IPS DF 6.9 (cell line): ENCODE results near the gene VAMP4.
"Not testable (repeated sequence)": the region's sequence is repeated elsewhere in the genome, so short reads cannot be mapped to it uniquely, and the experiment has no call there.

Experiments used
- DNase-seq: peaks from one replicate; pipeline ENCODE4 v3.0.0-alpha.2; 2013; ENCODE audit warnings: low read depth, low spot score
- H3K27ac ChIP-seq: one replicate; pipeline ENCODE4 v1.5.1; 2013; ENCODE audit warnings: low read length, control low read depth
- H3K27me3 ChIP-seq: 2 replicates; pipeline ENCODE4 v1.6.1; 2013; ENCODE audit warnings: mild to moderate bottlenecking, low read length; ENCODE audit not compliant: control insufficient read depth, insufficient read depth
- H3K36me3 ChIP-seq: 2 replicates; pipeline ENCODE4 v1.6.1; 2013; ENCODE audit warnings: low read length; ENCODE audit not compliant: control insufficient read depth, insufficient read depth
- H3K4me1 ChIP-seq: 2 replicates; pipeline ENCODE4 v1.6.1; 2013; ENCODE audit warnings: low read length; ENCODE audit not compliant: control insufficient read depth, insufficient read depth
- H3K4me3 ChIP-seq: 2 replicates; pipeline ENCODE4 v1.5.1; 2013; ENCODE audit warnings: mild to moderate bottlenecking, low read length
- H3K9me3 ChIP-seq: 2 replicates; pipeline ENCODE4 v1.6.1; 2013; ENCODE audit warnings: low read length, inconsistent platforms; ENCODE audit not compliant: control insufficient read depth, insufficient read depth
- WGBS: extraction: QIAGEN DNeasy Blood & Tissue Kit; methylation state at CpG from one replicate; pipeline ENCODE4 v1.1.7; 2013; ENCODE audit warnings: mixed read lengths, missing lambda C conversion rate; ENCODE audit not compliant: insufficient read length, insufficient coverage; 5-methylcytosine and 5-hydroxymethylcytosine counted together

The VAMP4 gene

GRCh38 chr1:171707583-171707982, 34.3 kb downstream of the VAMP4 start:
- H3K4me1 ChIP-seq, result no peaks in the 10 kb centered on the region
- H3K27me3 ChIP-seq, result no peaks in the 10 kb centered on the region
- no peak overlapping the region for H3K4me3 ChIP-seq
- H3K27ac ChIP-seq, result no peak overlapping the region
- no peak for DNase-seq
- no CpG with 5 or more reads among the region's 3 CpGs for WGBS
- H3K36me3 ChIP-seq, result no peaks in the 10 kb centered on the region
- no peaks in the 10 kb centered on the region for H3K9me3 ChIP-seq

- no peaks in the 10 kb centered on the region for H3K36me3 ChIP-seq
- H3K4me1 ChIP-seq, result no peaks in the 10 kb centered on the region
- H3K27me3 ChIP-seq, result no peaks in the 10 kb centered on the region
- H3K27ac ChIP-seq, result no peak overlapping the region
- H3K9me3 ChIP-seq, result no peaks in the 10 kb centered on the region
- DNase-seq, result no peak
- no peak overlapping the region for H3K4me3 ChIP-seq
These were observed 39.3 kb downstream of the VAMP4 start for GRCh38 chr1:171702598-171702997.

- Histone ChIP-seq H3K9me3 (no peaks in the 10 kb centered on the region), H3K4me3 (no peak overlapping the region), H3K27me3 (no peaks in the 10 kb centered on the region), H3K36me3 (no peaks in the 10 kb centered on the region), H3K4me1 (no peaks in the 10 kb centered on the region), H3K27ac (no peak overlapping the region)
- DNase-seq, result no peak
- WGBS, result no CpG with 5 or more reads among the region's 2 CpGs
These were observed 42.3 kb downstream of the VAMP4 start for GRCh38 chr1:171699531-171699930.

GRCh38 chr1:171695772-171696171, 46.1 kb downstream of the VAMP4 start:
- H3K9me3 ChIP-seq, H3K27ac ChIP-seq, H3K36me3 ChIP-seq, H3K27me3 ChIP-seq, H3K4me3 ChIP-seq, H3K4me1 ChIP-seq, DNase-seq: not testable (repeated sequence)
- WGBS, result no CpG with 5 or more reads among the region's 14 CpGs

- H3K4me3 ChIP-seq, DNase-seq, H3K9me3 ChIP-seq, H3K27me3 ChIP-seq, H3K36me3 ChIP-seq, H3K27ac ChIP-seq, H3K4me1 ChIP-seq: not testable (repeated sequence)
- WGBS, result 100% methylated on average over 2 of the region's 23 CpGs
These were observed 48.3 kb downstream of the VAMP4 start for GRCh38 chr1:171693541-171693940.

- Histone ChIP-seq H3K4me1 (no peaks in the 10 kb centered on the region), H3K36me3 (no peaks in the 10 kb centered on the region), H3K9me3 (no peaks in the 10 kb centered on the region), H3K4me3 (no peak overlapping the region), H3K27me3 (no peaks in the 10 kb centered on the region), H3K27ac (no peak overlapping the region)
- no CpG with 5 or more reads among the region's 8 CpGs for WGBS
- DNase-seq, result no peak
These were observed 58.0 kb downstream of the VAMP4 start for GRCh38 chr1:171683870-171684269.

- H3K27me3 ChIP-seq, result no peaks in the 10 kb centered on the region
- H3K4me3 ChIP-seq, result no peak overlapping the region
- H3K4me1 ChIP-seq, result no peaks in the 10 kb centered on the region
- WGBS, result no CpG with 5 or more reads among the region's 3 CpGs
- H3K36me3 ChIP-seq, result no peaks in the 10 kb centered on the region
- no peak overlapping the region for H3K27ac ChIP-seq
- DNase-seq, result no peak
- H3K9me3 ChIP-seq, result no peaks in the 10 kb centered on the region
These were observed 61.5 kb downstream of the VAMP4 start for GRCh38 chr1:171680339-171680738.

- no peaks in the 10 kb centered on the region for H3K4me1 ChIP-seq
- H3K27ac ChIP-seq, result no peak overlapping the region
- no CpG with 5 or more reads among the region's 2 CpGs for WGBS
- H3K4me3 ChIP-seq, result no peak overlapping the region
- H3K27me3 ChIP-seq, result no peaks in the 10 kb centered on the region
- no peaks in the 10 kb centered on the region for H3K36me3 ChIP-seq
- H3K9me3 ChIP-seq, result no peaks in the 10 kb centered on the region
- DNase-seq, result no peak
These were observed 65.0 kb downstream of the VAMP4 start for GRCh38 chr1:171676823-171677222.

- H3K27me3 ChIP-seq, result no peaks in the 10 kb centered on the region
- DNase-seq, result no peak
- WGBS, result no CpG with 5 or more reads among the region's 3 CpGs
These were observed 67.1 kb downstream of the VAMP4 start for GRCh38 chr1:171674431-171675405.

GRCh38 chr1:171670739-171671138, 71.1 kb downstream of the VAMP4 start:
- no peaks in the 10 kb centered on the region for H3K36me3 ChIP-seq
- no peaks in the 10 kb centered on the region for H3K27me3 ChIP-seq
- H3K27ac ChIP-seq, result no peak overlapping the region
- no peaks in the 10 kb centered on the region for H3K4me1 ChIP-seq
- H3K9me3 ChIP-seq, result no peaks in the 10 kb centered on the region
- no CpG with 5 or more reads among the region's 28 CpGs for WGBS
- no peak for DNase-seq
- no peak overlapping the region for H3K4me3 ChIP-seq

More at GRCh38 chr1:171674431-171675405, 67.1 kb downstream of the VAMP4 start:
- H3K4me1 ChIP-seq, result no peaks in the 10 kb centered on the region
- no peaks in the 10 kb centered on the region for H3K9me3 ChIP-seq
- H3K36me3 ChIP-seq, result no peaks in the 10 kb centered on the region
- no peak overlapping the region for H3K27ac ChIP-seq
- H3K4me3 ChIP-seq, result no peak overlapping the region

- no peak overlapping the region for H3K27ac ChIP-seq
- H3K9me3 ChIP-seq, result no peaks in the 10 kb centered on the region
- H3K4me1 ChIP-seq, result no peaks in the 10 kb centered on the region
- no peak for DNase-seq
- H3K4me3 ChIP-seq, result no peak overlapping the region
- no peaks in the 10 kb centered on the region for H3K36me3 ChIP-seq
- no CpG with 5 or more reads among the region's 5 CpGs for WGBS
- no peaks in the 10 kb centered on the region for H3K27me3 ChIP-seq
These were observed 73.5 kb downstream of the VAMP4 start for GRCh38 chr1:171668372-171668771.
